Spleen (tissue), 7 donors: ENCODE measurements around the gene CHIA.

Source experiments
- CTCF ChIP-seq, 11 experiments: fragments of 200-600 bp in 7 of 11; fragments of 450-650 bp in 4 of 11; sonication (generic) in 4 of 11; IDR thresholded peaks in 8 of 11; conservative IDR thresholded peaks in 3 of 11; 1 replicate in 7 of 11; 2 replicates in 4 of 11; pipeline versions ENCODE4 v1.4.0 to v1.8.0; 2016 to 2021; ENCODE audit warnings: antibody characterized with exemption in 11 of 11, inconsistent platforms in 4 of 11, mild to moderate bottlenecking in 1 of 11
- POLR2A ChIP-seq, 3 donors: fragments of 450-650 bp; IDR thresholded peaks; one replicate each; pipeline ENCODE4 v1.5.1; 2017; ENCODE audit warnings: antibody characterized with exemption in 3 of 3, mild to moderate bottlenecking in 1 of 3
- POLR2AphosphoS5 ChIP-seq, 3 donors: sonication (generic); formaldehyde crosslinking; IDR thresholded peaks; one replicate each; pipeline ENCODE4 v1.5.1; 2017; ENCODE audit warnings: antibody characterized with exemption in 3 of 3
- donor health status: DM: no; HTN: no; CAD: no; lungs with moderate emphysema.
- donor health status: DM: no; HTN: no; CAD: no.
- donor health status: DM: no; HTN: no; CAD: no.

- TF ChIP-seq CTCF (IDR thresholded peaks at IDR 0.05 in 8 of 11, conservative IDR thresholded peaks at IDR 0.05 in 3 of 11) (no peak), POLR2A (IDR thresholded peaks at IDR 0.05) (no peak), POLR2AphosphoS5 (IDR thresholded peaks at IDR 0.05) (no peak)
Measured at GRCh38 chr1:111318523-111318922, 27.9 kb downstream of the CHIA start.
